ENCODE data around the gene CFAP20.

- TF ChIP-seq POLR2A (IDR thresholded peaks at IDR 0.05): no peak
- TF ChIP-seq CTCF (IDR thresholded peaks at IDR 0.05): no peak
These were observed 8.0 kb downstream of the CFAP20 start for GRCh38 chr16:58121132-58121531.
